Activated CD4-positive, alpha-beta T cell treated with anti-CD3 and anti-CD28 coated beads for 48 hours (primary cell): ENCODE results near the gene PI16.

Experiments
- DNase-seq: peaks from one replicate; pipeline ENCODE4 v3.0.0-alpha.2; 2020

Gene PI16

DNA sequence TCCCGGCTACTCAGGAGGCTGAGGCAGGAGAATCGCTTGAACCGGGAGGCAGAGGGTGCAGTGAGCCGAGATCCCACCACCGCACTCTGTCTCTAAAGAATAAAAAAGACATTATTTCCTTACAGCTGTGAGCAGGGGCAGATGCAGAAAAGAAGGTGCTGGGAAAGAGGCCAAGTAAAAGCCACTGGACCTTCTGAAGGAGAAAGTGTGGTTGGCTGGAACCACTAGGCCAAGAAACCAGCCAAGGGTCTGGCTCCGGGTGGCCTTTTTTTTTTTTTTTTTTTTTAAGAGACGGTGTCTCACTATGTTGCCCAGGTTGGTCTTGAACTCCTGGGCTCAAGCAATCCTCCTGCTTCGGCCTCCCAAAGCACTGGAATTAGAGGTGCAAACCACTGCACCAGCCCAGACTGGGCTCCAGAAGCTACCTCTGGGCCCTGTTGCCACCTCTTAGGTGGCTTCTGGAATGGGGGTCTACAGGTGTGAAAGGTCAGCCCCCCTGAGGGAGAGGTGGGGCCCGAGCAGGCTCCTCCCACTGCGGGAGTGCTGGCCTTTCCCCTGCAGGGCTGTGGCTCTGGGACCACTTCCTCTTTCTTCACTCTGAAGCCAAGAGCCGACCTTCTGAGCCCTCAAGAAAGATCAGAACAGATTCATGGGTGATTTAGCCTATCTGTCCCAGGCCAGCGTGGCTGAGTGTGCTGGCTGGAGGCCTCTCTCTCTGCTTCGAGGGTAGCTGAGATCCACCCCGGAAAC is 50.7 kb downstream of the PI16 start, which contains the start of gene FGD2:
TSS of gene FGD2 (plus strand) at position 595 of the 750 bp plus-strand sequence. CDS start 163 bp downstream, outside the sequence.
- no peak for DNase-seq

GRCh38 chr6:37005827-37006567 is 51.5 kb downstream of the PI16 start:
- DNase-seq = no peak

- DNase-seq = no peak
These were observed 52.3 kb downstream of the PI16 start for GRCh38 chr6:37006793-37007339.

GRCh38 chr6:37007340-37008043 is 53.0 kb downstream of the PI16 start:
- no peak for DNase-seq

DNA sequence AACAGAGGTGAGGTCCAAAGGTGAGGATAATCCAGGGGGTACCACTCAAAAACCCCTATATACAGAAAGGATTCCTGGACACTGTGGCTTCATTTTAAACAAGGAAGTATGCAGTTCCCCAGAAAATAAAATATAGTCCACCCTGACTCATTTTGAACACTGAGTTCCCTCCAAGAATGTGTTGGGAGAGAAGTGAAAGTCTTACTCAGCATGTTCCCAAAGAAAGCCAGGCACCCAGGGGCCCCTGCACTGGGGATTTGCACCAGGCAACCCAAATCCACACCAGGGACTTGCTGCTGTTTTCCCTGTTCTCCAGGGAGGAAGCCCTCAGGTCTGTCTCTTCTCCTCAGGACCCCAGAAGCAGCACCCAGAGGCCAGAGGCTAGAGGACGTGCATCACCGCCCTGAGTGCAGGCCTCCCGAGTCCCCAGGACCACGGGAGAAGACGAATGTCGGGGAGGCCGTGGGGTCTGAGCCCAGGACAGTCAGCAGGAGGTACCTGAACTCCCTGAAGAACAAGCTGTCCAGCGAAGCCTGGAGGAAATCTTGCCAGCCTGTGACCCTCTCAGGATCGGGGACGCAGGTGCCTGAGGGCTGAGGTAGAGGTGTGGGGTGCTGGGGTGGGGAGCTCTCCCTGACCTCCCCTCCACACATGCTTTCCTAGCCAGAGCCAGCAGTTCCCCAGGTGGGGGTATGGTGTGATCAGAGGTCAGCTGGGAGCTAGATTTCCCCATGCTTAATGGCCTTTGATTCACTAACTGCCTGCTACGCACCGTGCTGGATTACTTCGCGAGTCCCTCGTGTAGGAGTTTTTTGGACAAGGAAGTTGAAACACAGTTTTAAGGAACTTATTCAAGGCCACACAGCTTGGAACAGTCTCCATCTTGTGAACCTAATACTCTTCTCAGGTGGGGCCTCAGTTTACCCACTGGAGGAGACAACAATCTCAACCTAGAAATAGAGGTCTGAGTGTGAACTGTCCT is 54.2 kb downstream of the PI16 start:
- DNase-seq = no peak

DNA sequence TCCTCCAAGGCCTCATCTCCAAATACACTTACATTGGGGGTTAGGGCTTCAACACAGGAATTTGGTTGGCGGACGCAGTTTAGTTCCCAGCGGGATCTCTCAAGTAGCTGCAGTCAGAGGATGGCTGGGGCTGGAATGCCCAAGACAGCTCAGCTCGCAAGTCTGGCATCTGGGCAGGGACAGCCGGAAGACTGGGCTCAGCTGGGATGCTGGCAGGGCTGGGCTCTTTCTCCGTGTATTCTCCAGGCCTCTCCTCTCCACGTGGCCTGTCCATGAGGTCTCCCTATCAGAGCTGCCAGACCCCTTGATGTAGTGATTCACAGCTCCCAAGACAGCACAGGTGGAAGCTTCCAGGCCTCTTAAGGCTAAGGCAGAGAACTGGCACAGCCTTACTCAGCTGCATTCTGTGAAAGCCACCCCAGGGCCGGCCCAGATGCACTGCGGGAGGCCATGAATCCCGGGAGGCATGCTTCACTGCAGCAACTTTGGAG is 55.9 kb downstream of the PI16 start:
- no peak for DNase-seq

DNA sequence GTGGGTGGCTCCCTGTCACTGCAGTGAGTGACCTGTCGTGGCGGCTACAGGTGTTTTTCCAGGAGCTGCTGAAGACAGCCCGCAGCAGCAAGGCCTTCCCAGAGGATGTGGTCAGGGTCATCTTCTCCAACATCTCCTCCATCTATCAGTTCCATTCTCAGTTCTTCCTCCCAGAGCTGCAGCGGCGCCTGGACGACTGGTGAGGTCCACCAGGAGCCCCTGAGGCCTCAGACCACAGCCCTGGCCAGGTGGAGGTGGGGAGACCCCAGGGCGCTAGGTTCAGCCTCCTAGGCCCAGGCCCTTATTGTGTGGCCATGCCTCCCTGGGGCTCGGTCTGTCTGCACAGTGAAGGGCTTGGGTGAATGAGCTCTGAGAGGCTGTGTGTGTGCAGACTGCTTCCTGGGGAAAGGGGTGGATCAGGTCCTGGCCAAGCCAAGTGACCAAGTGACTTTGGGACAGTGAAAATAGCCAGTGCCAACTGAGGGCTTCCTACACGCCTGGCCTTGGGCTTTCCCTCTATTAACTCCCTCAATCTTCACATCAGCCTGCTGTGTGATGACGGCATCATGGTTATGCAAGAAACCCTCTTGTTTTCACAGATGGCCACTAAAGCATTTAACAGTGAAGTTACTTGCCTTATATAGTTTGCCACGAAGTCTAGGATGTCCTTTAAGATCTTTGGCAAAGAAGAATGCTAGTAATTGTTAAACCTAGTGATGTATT is 57.3 kb downstream of the PI16 start:
- no peak for DNase-seq

DNA sequence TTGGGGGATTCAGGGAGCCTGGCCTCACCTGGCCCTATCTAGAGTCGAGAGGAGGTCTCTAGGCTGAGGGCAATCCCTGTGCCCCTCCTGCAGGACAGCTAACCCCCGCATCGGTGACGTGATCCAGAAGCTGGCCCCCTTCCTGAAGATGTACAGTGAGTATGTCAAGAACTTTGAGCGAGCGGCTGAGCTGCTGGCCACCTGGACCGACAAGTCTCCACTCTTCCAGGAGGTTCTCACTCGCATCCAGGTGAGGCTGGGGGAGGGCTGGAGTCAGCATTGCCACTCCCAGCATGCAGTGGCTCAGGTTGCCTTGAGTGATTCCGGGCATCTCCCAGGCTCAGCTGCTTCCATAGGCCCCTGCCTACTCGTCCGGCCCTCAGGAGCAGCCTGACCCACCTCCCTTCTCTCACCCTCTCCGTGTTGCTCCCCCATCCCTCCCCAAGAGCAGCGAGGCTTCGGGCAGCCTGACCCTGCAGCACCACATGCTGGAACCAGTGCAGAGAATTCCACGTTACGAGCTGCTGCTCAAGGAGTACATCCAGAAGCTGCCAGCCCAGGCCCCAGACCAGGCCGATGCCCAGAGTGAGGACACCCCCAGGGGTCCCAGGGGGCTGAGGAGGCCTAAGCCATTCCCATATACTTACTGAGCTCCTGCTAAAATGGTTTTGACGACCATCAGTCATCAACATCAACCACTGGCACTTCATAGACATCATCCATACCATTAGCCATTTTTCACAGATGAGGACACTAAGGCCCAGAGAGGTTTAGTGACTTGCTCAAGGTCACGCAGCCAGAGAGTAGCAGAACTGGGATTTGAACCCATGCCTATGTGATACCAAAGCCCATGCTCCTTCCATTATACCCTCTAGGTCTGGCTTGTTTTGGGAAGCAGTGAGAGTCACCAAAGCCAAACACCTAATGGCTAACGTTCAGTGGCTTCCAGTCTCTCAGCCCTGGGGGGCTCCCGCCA is 59.3 kb downstream of the PI16 start:
- DNase-seq = no peak
